LNCAP (cell line): ENCODE data around the gene SYCE1.

Experiments used
- CTCF ChIP-seq: fragments of 450-650 bp; IDR thresholded peaks from 2 replicates; pipeline ENCODE4 v1.5.1; 2017; ENCODE audit warnings: mild to moderate bottlenecking

Gene SYCE1

GRCh38 chr10:133565441-133566294, at the start of gene SYCE1:
Gene SYCE1, minus strand, starts transcription at chr10:133565583. Its CDS starts 54 bp downstream, at chr10:133565529.
- no peak for TF ChIP-seq CTCF

- no peak for TF ChIP-seq CTCF
These were observed 49.6 kb upstream of the SYCE1 start for GRCh38 chr10:133614830-133615580.

- no peak for TF ChIP-seq CTCF
These were observed 48.3 kb upstream of the SYCE1 start for GRCh38 chr10:133613699-133614098.

GRCh38 chr10:133611079-133611478, 45.7 kb upstream of the SYCE1 start:
- TF ChIP-seq CTCF: no peak

- peak; percentile 65 for TF ChIP-seq CTCF
These were observed 43.5 kb upstream of the SYCE1 start for GRCh38 chr10:133608855-133609254.

GRCh38 chr10:133600657-133601056, 35.3 kb upstream of the SYCE1 start:
- TF ChIP-seq CTCF: no peak

GRCh38 chr10:133592716-133593115, 27.3 kb upstream of the SYCE1 start:
- TF ChIP-seq CTCF: no peak
